Fibroblast of the conjunctiva (primary cell): Measurements from ENCODE around the gene THOP1.

Experiments
- DNase-seq: peaks from one replicate; pipeline ENCODE4 v3.0.0-alpha.2; 2010; ENCODE audit warnings: low read depth

THOP1 gene

DNA sequence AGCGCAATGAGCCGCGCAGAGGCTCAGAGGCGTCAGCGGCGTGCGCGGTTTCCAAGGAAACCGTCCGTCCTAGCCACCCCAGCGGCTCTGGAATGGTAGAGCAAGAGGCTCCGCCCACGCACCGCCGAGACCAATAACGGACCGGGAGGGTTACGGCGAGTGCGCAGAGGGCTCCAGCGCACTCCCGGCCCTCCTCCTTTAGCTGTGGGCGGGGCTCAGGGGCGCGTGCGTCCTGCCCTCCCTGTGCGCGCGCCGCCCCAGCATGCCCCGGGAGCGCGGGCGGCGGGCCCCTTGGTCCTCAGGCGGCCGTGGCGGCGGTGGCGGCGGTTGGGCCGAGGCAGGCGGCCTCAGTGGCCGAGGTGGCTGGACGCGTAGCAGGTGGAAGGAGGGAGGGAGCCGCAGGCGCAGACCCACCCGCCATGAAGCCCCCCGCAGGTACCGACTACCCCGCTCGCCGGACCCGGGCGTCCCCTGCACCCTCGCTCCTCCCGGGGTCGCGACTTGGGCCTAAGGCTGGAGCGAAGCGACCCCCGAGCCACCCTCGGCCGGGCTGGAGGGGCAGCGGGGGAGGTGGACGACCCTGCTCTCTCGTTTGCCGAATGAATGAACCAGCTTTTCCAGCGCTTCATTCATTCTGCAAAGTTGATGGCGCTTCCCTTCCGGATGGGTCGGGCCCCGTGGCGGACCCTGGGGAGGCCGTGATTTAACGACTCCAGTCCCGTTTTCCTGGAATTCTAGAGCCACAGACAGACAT lies at the start of gene THOP1:
Gene THOP1 (plus strand): TSS at position 260 of the 754 bp plus-strand sequence. CDS start 160 bp downstream, at position 420.
- DNase-seq: peak; percentile 97

DNA sequence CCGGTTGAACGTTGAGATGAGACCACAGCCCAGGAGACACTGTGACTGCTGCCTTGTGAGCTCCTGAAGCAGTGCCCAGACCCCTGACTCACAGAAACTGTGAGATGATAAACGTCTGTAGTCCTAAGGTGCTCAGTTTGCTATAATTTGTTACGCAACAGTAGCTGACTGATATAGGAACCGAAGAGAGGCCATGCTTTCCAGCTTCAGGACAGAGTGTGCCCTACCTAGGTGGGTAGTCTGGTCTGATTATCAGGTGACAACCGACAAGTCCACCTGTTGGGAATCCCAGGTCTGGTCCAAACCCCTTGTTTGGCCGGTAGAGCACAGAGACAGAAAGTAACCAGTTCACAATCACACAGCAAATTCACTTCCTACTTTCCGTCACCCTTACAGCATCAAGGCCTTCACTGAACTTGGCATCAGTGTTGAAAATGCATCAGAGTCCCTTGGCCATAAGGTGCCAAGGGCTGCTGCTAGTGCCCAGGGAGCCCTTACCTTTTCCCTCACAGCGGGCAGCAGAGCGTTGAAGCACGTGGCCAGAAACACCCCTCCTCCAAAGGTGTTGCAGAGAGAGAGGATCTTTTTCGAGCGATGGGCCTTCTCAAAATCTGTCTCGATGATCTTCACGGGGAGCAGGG lies 48.6 kb upstream of the THOP1 start:
- no peak for DNase-seq

GRCh38 chr19:2739602-2740313 lies 45.5 kb upstream of the THOP1 start, which contains the start of gene SLC39A3:
TSS of gene SLC39A3 (minus strand) at chr19:2740017. CDS start at chr19:2737257, 2,760 bp downstream.
- peak; percentile 96 for DNase-seq

GRCh38 chr19:2740314-2740656 lies 45.0 kb upstream of the THOP1 start:
- no peak for DNase-seq

DNA sequence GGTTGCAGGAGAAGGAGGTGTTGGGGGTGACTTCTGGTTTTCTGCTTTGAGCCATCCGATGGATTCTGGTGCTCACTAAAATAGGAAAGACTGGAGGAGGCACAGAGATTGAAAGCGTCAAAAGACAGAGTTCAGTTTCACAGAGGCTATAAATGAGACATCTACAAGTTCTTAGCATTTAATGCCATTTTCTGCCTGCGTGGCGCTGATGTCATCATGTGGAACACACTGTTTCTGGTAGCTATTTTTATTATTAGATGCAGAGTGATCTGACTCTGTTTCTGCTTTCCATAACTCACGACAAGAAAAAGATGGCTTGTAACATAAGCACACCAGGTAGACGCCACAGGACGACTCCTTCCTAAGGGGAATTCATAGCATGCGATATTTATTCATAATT lies 42.2 kb upstream of the THOP1 start:
- DNase-seq: no peak

DNA sequence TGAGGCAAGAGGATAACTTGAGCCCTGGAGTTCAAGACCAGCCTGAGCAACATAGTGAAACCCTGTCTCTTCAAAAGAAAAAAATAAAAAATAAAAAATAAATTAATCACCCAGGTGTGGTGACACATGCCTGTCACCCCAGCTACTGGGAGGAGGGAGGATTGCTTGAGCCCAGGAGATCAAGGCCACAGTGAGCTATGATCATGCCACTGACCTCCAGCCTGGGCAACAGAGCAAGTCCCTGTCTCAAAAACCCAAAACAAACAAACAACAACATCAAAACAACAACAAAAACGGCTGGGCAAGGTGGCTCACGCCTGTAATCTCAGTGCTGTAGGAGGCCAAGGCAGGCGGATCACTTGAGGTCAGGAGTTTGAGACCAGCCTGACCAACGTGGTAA lies 41.2 kb upstream of the THOP1 start:
- no peak for DNase-seq

DNA sequence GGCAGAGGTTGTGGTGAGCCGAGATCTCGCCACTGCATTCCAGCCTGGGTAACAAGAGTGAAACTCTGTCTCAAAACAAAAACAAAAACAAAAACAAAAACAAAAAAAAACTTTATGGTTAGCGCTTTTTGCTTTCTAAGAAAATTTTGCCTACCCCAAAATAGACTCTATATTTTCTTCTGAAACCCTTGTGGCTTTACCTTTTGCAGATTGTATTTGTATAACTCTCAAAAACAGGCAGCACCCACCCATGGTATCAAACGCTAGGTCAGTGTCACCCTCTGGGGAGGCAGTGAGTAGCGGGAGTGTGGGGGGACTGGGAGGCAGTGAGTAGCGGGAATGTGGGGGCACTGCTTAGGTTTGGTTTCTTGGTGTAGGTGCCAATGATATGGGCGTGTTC lies 38.0 kb upstream of the THOP1 start:
- DNase-seq: no peak

DNA sequence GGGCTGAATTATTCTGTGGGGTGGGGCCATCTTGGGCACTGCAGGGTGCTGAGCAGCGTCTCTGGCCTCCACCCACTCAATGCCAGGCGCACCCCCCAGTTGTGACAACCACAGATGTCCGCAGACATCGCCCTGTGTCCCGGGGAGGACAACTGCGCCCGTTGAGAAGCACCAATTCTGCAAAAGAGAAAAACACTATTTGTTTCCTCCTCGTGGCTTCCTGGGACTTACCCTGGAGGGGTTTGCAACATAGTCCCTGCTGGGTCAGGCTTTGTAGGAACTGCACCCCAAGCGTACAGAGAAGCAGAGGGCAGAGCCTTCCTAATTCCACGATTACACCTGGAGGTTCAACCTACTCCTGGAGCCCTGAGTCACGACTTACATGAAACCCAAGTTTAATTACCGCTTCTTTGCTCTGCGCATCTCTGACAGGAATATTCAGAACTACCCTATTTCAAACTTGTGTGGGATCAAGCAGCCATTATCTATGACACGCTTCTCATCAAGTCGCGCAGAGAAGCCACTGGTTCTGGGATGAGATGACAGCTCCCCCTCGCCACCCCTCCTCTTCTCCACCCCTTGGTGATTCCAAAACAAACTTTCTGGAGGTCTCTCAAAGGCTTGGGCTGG lies 34.4 kb upstream of the THOP1 start:
- DNase-seq: no peak

GRCh38 chr19:2751438-2751830 lies 33.9 kb upstream of the THOP1 start:
- no peak for DNase-seq

DNA sequence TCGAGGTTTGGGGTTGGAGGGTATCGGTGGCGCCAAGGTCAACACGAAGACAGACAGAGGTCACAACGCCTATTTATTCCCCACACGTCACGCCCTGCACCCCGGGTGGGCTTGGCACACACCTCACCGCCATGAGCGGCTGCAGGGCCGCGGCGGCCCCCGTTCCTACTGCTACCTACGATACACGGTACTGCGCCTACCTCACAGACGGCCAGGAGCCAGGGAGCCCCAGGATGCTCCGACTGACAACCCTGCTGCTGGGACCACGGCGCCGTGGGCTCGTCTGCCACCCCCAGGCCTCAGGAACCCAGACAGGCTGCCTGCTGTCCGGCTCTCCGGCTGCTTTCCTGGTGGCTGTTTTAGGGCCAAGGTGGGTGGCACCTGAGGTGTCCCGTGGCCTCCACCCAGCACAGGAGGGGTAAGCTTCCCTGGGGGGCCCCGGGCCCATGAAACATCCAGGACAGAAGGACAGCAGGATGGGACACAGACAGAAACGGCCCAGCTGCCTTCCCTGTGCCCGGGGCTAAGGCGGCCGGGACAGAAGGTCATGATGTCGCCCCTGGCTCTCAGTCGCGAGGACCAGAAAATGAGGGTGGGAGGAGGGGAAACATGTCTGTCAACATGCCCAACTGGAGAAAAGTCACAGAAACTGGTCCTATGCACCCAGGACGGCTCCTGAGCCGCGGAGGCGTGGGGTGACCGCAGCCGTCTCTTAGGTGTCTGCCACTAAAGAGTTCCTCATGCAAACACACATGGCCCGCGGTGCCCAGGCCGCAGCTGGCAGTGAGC lies 30.4 kb upstream of the THOP1 start:
- no peak for DNase-seq

DNA sequence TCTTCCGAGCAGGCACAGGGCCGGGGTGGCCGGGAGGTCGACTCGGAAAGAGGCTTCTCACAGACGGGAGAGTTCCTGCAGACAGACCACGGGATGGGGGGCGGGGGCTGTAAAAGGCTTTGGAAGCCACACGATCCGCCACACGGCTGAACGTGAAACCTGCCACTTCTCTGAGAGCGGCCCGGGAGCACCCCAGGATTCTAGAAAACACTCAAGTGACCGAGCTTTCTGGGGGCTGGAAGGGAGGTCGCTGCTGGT lies 29.9 kb upstream of the THOP1 start:
- no peak for DNase-seq

DNA sequence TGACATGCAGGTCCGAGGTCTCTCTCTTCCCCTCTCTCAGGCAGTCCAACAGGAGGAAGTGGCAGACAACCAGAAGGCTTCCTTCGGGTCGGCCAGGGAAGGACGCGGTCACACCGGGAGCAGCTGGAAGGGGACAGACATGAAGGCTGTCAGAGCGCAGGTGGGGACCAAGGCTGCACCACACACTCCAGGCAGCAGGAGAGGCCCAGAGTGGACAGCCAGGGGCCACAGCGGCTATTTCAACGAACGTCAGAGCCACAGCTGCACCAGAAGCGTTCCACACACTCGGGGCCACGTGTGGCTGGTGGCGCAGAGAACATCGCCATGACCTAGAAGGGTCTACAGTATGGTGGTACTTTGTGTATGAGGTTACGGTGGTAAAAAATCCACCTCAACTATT lies 29.5 kb upstream of the THOP1 start:
- no peak for DNase-seq

DNA sequence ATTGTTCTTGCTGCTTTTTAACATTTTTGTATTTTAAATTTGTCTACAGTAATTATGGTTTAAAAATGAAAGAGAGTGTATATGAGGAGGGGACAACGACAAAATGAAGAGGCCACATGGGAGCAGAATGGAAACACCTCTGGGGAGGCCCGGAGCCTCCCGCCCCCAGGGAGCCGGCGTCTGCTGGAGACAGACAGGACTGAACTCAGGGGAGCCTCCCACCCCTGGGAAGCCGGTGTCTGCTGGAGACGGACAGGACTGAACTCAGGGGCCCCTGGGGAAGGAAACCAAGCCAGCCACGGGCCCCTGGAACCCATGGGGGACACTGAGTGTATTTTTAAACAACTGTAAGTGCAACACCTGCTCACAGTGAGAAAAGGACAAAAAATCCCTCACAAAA lies 28.8 kb upstream of the THOP1 start:
- DNase-seq: no peak

GRCh38 chr19:2756921-2757881 lies 28.1 kb upstream of the THOP1 start:
- no peak for DNase-seq

DNA sequence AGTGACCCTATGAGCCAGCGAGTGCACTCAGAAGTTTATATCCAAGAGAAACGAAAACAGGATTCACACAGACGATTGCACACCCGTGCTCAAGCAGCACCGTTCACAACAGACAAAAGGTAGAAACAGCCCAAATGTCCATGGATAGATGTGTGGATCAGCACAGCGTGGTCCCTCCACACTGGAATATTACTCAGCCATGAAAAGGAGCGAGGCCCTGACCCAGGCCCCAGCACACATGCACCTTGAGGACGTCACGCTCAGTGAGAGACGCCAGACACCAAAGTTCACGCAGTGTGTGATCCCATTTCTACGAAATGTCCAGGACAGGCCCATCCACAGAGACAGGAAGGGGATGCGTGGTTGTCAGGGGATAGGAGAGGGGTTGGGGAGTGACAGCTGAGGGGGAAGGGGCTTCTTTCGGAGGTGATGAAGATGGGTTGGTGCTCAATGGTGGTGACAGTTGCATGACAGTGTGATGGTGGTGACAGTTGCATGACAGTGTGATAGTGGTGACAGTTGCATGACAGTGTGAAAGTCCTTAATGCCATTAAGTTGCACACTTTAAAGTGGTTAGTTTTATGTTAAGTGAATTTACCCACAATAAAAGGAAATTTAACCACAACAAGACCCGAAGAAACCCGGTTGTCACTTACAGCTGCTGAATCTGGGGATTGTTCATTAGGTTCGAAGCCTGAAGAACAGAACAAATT lies 26.5 kb upstream of the THOP1 start:
- no peak for DNase-seq

- DNase-seq: no peak
Observed at GRCh38 chr19:2759362-2759761, 25.9 kb upstream of the THOP1 start.

DNA sequence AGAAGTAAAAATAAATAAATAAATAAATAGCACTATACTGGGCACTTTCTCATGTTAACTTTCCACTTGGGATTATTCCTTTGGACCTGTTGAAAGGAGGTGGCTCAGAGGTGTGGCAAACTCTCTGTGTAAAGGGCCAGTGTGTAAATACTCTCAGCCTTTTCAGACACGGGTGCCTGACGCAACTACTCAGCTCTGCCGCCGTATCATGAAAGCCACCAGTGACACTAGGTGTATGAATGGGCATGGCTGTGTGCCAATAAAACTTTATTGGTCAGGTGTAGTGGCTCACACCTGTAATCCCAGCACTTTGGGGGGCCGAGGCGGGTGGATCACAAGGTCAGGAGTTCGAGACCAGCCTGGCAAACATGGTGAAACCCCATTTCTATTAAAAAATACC lies 25.3 kb upstream of the THOP1 start:
- no peak for DNase-seq

DNA sequence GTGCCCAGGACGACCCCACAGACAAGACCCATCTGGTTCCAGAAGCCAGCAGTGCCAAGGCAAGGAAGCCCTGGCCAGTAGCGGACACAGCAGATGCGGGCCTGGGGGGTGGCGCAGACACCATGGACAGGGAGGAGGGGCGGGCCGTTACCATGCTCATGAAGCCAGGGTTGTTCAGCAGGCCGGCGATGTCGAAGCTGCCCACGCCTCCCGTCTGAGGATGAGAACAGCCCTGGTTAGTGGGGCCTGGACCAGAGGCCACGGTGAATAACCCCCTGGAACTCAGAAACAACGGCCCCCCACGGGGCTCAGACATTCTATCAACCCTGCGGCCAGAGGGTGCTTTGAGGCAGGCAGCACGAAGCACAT lies 24.0 kb upstream of the THOP1 start:
- DNase-seq: no peak

DNA sequence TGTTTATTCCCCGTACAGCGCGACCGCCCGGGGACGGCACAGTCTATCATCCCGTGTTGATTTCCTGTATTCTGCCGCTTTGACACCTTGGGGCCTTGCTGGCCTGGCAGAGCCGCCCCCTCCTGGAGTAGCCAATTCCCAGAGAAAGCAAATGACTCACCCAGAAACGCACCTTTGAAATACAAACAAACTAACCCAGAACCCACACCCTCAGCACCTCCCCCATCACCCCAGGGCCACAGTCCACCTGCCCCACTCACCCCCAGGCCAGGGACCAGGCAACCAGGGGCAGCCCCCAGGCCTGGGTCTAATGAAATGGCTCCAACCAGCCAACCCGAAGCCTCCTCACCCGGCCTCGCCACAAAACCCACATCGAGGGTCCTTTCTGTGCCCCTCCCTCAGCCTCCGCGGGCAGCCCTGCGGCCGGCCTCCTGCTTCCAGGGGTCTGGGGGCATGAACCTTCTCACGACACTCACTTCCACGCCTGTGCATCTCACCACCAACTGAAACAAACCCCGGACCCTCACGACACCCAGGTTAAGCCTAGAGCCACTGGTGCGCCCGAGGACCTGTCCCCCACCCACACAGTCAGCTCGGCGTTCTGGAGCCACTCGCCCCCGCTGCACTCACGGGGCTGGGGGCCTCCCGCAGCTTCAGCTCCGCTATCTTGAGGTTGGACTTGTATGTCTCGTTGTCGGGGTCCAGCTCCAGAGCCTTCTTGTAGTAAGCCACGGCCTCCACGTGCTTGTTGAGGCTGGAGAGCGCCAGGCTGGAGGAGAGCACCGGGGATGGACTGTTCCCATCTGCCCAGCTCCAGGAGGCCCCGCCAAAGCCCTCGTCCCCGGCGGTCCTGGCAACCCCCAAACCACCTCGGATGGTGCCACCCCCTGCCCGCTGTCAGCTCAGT lies 23.2 kb upstream of the THOP1 start:
- no peak for DNase-seq
